K562 (cell line): Measurements from ENCODE around the gene ABAT. TPM values are rescaled to one million over a fixed set of nuclear protein-coding genes. Genes with fewer than 3 reads are reported as not detected.

Source experiments
- ELF1 ChIP-seq: fragments of 200-800 bp; sonication (Bioruptor generic); IDR thresholded peaks from 2 replicates; pipeline ENCODE4 v1.6.1; 2016; ENCODE audit warnings: missing genetic modification characterization, missing compliant biosample characterization
- GATA2 ChIP-seq: sonication (generic); formaldehyde crosslinking; IDR thresholded peaks from 2 replicates; pipeline ENCODE4 v1.4.0; 2020; ENCODE audit warnings: mild to moderate bottlenecking, missing genetic modification reagents
- HDAC2 ChIP-seq: fragments of 450-650 bp; IDR thresholded peaks from 2 replicates; pipeline ENCODE4 v1.6.1; 2016; ENCODE audit warnings: mild to moderate bottlenecking
- HDAC3 ChIP-seq: fragments of 450-650 bp; IDR thresholded peaks from 2 replicates; pipeline ENCODE4 v1.6.1; 2018; ENCODE audit warnings: borderline replicate concordance, mild to moderate bottlenecking, moderate library complexity; ENCODE audit not compliant: partially characterized antibody
- HMGN3 ChIP-seq: IDR thresholded peaks from 2 replicates; pipeline ENCODE4 v1.6.1; 2011; ENCODE audit warnings: borderline replicate concordance, low read depth, mild to moderate bottlenecking, mixed read lengths, low read length; ENCODE audit not compliant: insufficient read length; ENCODE audit errors: extremely low read depth
- HSF4 ChIP-seq: fragments of 250-450 bp; sonication (Bioruptor Pico); IDR thresholded peaks from 2 replicates; pipeline ENCODE4 v2.1.2; 2022; ENCODE audit warnings: mild to moderate bottlenecking, moderate library complexity, borderline replicate concordance
- MAZ ChIP-seq, 2 experiments: fragments of 450-650 bp in 1 of 2; sonication (generic) in 1 of 2; formaldehyde crosslinking; IDR thresholded peaks in 1 of 2; conservative IDR thresholded peaks in 1 of 2; 2 replicates each; pipeline versions ENCODE4 v1.4.0 to v1.5.0; 2020; ENCODE audit warnings: mild to moderate bottlenecking in 1 of 2, missing genetic modification reagents in 1 of 2
- MYBL2 ChIP-seq, 2 experiments: fragments of 450-650 bp in 1 of 2; sonication (generic) in 1 of 2; formaldehyde crosslinking in 1 of 2; IDR thresholded peaks; 2 replicates each; pipeline versions ENCODE4 v1.6.1 to v1.8.1; 2017 to 2022; ENCODE audit warnings: borderline replicate concordance in 1 of 2, inconsistent platforms in 1 of 2, low read depth in 1 of 2, mild to moderate bottlenecking in 1 of 2, missing genetic modification reagents in 1 of 2, moderate library complexity in 1 of 2
- NFYB ChIP-seq: IDR thresholded peaks from 2 replicates; pipeline ENCODE4 v1.6.1; 2011; ENCODE audit warnings: mild to moderate bottlenecking, moderate library complexity; ENCODE audit not compliant: insufficient read length; ENCODE audit errors: extremely low read depth
- NRF1 ChIP-seq, 2 experiments: fragments of 450-650 bp; IDR thresholded peaks in 1 of 2; conservative IDR thresholded peaks in 1 of 2; 2 replicates each; pipeline ENCODE4 v1.6.1; 2014; ENCODE audit warnings: mild to moderate bottlenecking in 2 of 2
- RBM25 ChIP-seq: fragments of 200-400 bp; formaldehyde crosslinking; IDR thresholded peaks from 2 replicates; pipeline ENCODE4 v1.6.1; 2018; ENCODE audit warnings: low read length, low read depth, moderate library complexity; ENCODE audit not compliant: severe bottlenecking
- SNIP1 ChIP-seq: fragments of 450-650 bp; IDR thresholded peaks from 2 replicates; pipeline ENCODE4 v1.7.1; 2017; ENCODE audit warnings: low read depth, mild to moderate bottlenecking
- STAG1 ChIP-seq: sonication (generic); formaldehyde crosslinking; IDR thresholded peaks from 2 replicates; pipeline ENCODE4 v1.5.0; 2020; ENCODE audit warnings: missing genetic modification reagents, borderline replicate concordance
- TBL1XR1 ChIP-seq, 2 experiments: IDR thresholded peaks; 2 replicates each; pipeline ENCODE4 v1.6.1; 2012; ENCODE audit warnings: improper control_type of control experiment in 2 of 2, low read length in 2 of 2, mild to moderate bottlenecking in 1 of 2
- polyA plus RNA-seq, 8 experiments: library from polyadenylated mRNA; depleted of rRNA in 4 of 8; stranded (reverse) in 5 of 8; unstranded in 3 of 8; fragments of >200 nt; fragmentation: Nextera tagmentation in 2 of 8; fragmentation: Illumina TruSeq in 1 of 8; extraction: Ambion mirVana in 2 of 8; extraction: Trizol in 1 of 8; gene quantifications; 2 replicates each; pipeline versions ENCODE4 v1.2.1 to v1.2.3, GENCODE V29; 2011 to 2014; ENCODE audit warnings: inconsistent platforms in 1 of 8, missing spikeins in 1 of 8
- total RNA-seq, 7 experiments: library from RNA; depleted of rRNA in 6 of 7; stranded (reverse); fragments of >200 nt in 6 of 7; fragmentation: Illumina TruSeq in 2 of 7; extraction: Trizol in 2 of 7; gene quantifications; 2 replicates each; pipeline versions ENCODE4 v1.2.1 to v1.2.3, GENCODE V29; 2011 to 2021; ENCODE audit warnings: low replicate concordance in 1 of 7
- TF ChIP-seq, protein P1 (sequence below): fragments of 250-450 bp; sonication (Bioruptor Pico); IDR thresholded peaks from 2 replicates; pipeline ENCODE4 v1.9.0; 2021; ENCODE audit warnings: mild to moderate bottlenecking
- TF ChIP-seq, protein P2 (sequence below): fragments of 450-650 bp; formaldehyde crosslinking; IDR thresholded peaks from 2 replicates; pipeline ENCODE4 v1.4.0; 2022; ENCODE audit warnings: missing genetic modification characterization
- TF ChIP-seq, protein P3 (sequence below): fragments of 450-650 bp; IDR thresholded peaks from 2 replicates; pipeline ENCODE4 v1.6.1; 2016; ENCODE audit warnings: low read depth, mild to moderate bottlenecking, moderate library complexity
- TF ChIP-seq, protein P4 (sequence below): sonication (generic); formaldehyde crosslinking; IDR thresholded peaks from 2 replicates; pipeline ENCODE4 v1.9.0; 2022; ENCODE audit warnings: mild to moderate bottlenecking, missing genetic modification reagents

The ABAT gene
- total and polyA plus RNA-seq, 9 of the 15 experiments (the other 6 are each of a cell fraction or from before 2014, with no cell fraction given): 0.01 to 0.49 (median 0.10) TPM

DNA sequence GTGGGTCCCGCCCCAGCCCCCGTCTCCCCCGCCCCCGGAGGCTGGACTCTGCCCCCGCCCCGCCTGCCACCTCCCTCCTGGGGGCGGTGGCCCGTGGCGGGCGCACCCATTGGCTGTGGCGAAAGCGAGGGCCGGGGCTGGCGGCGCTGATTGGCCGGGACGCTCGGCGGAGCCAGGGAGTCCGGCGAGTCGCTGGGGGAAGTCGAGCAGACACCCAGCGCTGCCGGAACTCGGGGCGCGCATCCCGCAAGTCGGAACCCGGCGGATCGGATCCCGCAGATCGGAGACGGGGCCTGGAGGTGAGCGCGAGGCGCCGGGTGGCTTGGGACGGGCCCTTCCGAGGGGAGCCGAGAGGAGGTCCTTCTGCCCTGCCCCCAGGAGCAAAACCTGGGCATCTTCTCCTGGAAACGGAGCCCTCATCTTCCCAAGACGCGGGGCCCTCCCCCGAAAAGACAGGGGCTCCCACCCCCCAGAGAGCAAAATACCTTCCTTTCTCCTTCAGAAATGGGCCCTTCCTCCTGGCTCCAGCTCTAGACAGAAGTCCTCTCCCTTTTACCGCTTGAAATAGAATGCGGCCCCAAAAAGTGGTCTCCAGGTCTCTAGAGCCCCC, at the start of gene ABAT (continued):
- TF ChIP-seq, protein P1, sequence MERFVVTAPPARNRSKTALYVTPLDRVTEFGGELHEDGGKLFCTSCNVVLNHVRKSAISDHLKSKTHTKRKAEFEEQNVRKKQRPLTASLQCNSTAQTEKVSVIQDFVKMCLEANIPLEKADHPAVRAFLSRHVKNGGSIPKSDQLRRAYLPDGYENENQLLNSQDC (CRISPR knock-in tag): no peak
- TF ChIP-seq, protein P2, sequence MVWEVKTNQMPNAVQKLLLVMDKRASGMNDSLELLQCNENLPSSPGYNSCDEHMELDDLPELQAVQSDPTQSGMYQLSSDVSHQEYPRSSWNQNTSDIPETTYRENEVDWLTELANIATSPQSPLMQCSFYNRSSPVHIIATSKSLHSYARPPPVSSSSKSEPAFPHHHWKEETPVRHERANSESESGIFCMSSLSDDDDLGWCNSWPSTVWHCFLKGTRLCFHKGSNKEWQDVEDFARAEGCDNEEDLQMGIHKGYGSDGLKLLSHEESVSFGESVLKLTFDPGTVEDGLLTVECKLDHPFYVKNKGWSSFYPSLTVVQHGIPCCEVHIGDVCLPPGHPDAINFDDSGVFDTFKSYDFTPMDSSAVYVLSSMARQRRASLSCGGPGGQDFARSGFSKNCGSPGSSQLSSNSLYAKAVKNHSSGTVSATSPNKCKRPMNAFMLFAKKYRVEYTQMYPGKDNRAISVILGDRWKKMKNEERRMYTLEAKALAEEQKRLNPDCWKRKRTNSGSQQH (CRISPR knock-in tag): no peak
- TF ChIP-seq, protein P3, sequence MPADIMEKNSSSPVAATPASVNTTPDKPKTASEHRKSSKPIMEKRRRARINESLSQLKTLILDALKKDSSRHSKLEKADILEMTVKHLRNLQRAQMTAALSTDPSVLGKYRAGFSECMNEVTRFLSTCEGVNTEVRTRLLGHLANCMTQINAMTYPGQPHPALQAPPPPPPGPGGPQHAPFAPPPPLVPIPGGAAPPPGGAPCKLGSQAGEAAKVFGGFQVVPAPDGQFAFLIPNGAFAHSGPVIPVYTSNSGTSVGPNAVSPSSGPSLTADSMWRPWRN: no peak
- TF ChIP-seq NFYB (peak; percentile 76), ELF1 (tag) (no peak), STAG1 (no peak), GATA2 (CRISPR knock-in tag) (no peak), HDAC2 (no peak), HDAC3 (no peak), SNIP1 (no peak), HSF4 (CRISPR knock-in tag) (no peak), MAZ (CRISPR knock-in tag; conservative IDR thresholded peaks at IDR 0.05 in 1 of 2, IDR thresholded peaks at IDR 0.05 in 1 of 2) (peak; percentile 29 to 64; a peak in 1 of 4 replicates), HMGN3 (no peak), TBL1XR1 (IDR thresholded peaks at IDR 0.05; ENCODE audit: low read length in 2 of 2) (no peak), RBM25 (peak; percentile 99), NRF1 (conservative IDR thresholded peaks at IDR 0.05 in 1 of 2, IDR thresholded peaks at IDR 0.05 in 1 of 2) (0 out of 4 replicates have a peak, but pooled peaks of 1 of the 2 experiments have one; percentile 35), MYBL2 (IDR thresholded peaks at IDR 0.05; ENCODE audit: low read depth) (no peak), MYBL2 (CRISPR knock-in tag; IDR thresholded peaks at IDR 0.05; ENCODE audit: borderline replicate concordance) (no peak)
- TF ChIP-seq, protein P4, sequence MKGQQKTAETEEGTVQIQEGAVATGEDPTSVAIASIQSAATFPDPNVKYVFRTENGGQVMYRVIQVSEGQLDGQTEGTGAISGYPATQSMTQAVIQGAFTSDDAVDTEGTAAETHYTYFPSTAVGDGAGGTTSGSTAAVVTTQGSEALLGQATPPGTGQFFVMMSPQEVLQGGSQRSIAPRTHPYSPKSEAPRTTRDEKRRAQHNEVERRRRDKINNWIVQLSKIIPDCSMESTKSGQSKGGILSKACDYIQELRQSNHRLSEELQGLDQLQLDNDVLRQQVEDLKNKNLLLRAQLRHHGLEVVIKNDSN: no peak
